ENCODE results near the gene WASL. TPM values are rescaled to one million over a fixed set of nuclear protein-coding genes. Genes with fewer than 3 reads are reported as not detected.

The WASL gene
- total RNA-seq, 1 donor from 2014 or later, result 38.2 TPM

GRCh38 chr7:123715198-123715597 is 33.6 kb downstream of the WASL start:
- peak overlapping the region; percentile 31 for H3K27ac Mint-ChIP-seq
- H3K36me3 Mint-ChIP-seq (ENCODE audit: insufficient read depth), result peaks cover 1% of the 10 kb centered on the region
- no peak for TF ChIP-seq CTCF (IDR thresholded peaks at IDR 0.05; ENCODE audit: unreplicated experiment)
- peaks cover 38% of the 10 kb centered on the region for H3K4me1 Mint-ChIP-seq (ENCODE audit: low read depth)
- H3K4me3 Mint-ChIP-seq (ENCODE audit: low read depth), result no peak overlapping the region
- H3K27me3 Mint-ChIP-seq, result no peaks in the 10 kb centered on the region
- no peaks in the 10 kb centered on the region for H3K9me3 Mint-ChIP-seq (ENCODE audit: low read depth)
- no peak for DNase-seq (ENCODE audit: low spot score, unreplicated experiment)

- peaks cover 36% of the 10 kb centered on the region for H3K4me1 Mint-ChIP-seq (ENCODE audit: low read depth)
- H3K27me3 Mint-ChIP-seq, result no peaks in the 10 kb centered on the region
- H3K9me3 Mint-ChIP-seq (ENCODE audit: low read depth), result no peaks in the 10 kb centered on the region
- no peak for DNase-seq (ENCODE audit: low spot score, unreplicated experiment)
- peaks cover 1% of the 10 kb centered on the region for H3K36me3 Mint-ChIP-seq (ENCODE audit: insufficient read depth)
- no peak overlapping the region for H3K4me3 Mint-ChIP-seq (ENCODE audit: low read depth)
- no peak for TF ChIP-seq CTCF (IDR thresholded peaks at IDR 0.05; ENCODE audit: unreplicated experiment)
- H3K27ac Mint-ChIP-seq, result peak overlapping the region; percentile 31
Observed at GRCh38 chr7:123714296-123715080, 34.3 kb downstream of the WASL start.

GRCh38 chr7:123712619-123713018 is 36.2 kb downstream of the WASL start:
- H3K4me3 Mint-ChIP-seq (ENCODE audit: low read depth), result no peak overlapping the region
- TF ChIP-seq CTCF (IDR thresholded peaks at IDR 0.05; ENCODE audit: unreplicated experiment), result no peak
- no peak overlapping the region for H3K27ac Mint-ChIP-seq
- DNase-seq (ENCODE audit: low spot score, unreplicated experiment), result no peak
- no peaks in the 10 kb centered on the region for H3K9me3 Mint-ChIP-seq (ENCODE audit: low read depth)
- peaks cover 8% of the 10 kb centered on the region for H3K36me3 Mint-ChIP-seq (ENCODE audit: insufficient read depth)
- H3K27me3 Mint-ChIP-seq, result no peaks in the 10 kb centered on the region
- peaks cover 37% of the 10 kb centered on the region for H3K4me1 Mint-ChIP-seq (ENCODE audit: low read depth)

GRCh38 chr7:123711832-123712293 is 36.9 kb downstream of the WASL start:
- TF ChIP-seq CTCF (IDR thresholded peaks at IDR 0.05; ENCODE audit: unreplicated experiment), result no peak
- peaks cover 37% of the 10 kb centered on the region for H3K4me1 Mint-ChIP-seq (ENCODE audit: low read depth)
- no peak overlapping the region for H3K4me3 Mint-ChIP-seq (ENCODE audit: low read depth)
- H3K27ac Mint-ChIP-seq, result no peak overlapping the region
- peaks cover 8% of the 10 kb centered on the region for H3K36me3 Mint-ChIP-seq (ENCODE audit: insufficient read depth)
- no peaks in the 10 kb centered on the region for H3K27me3 Mint-ChIP-seq
- DNase-seq (ENCODE audit: low spot score, unreplicated experiment), result no peak
- no peaks in the 10 kb centered on the region for H3K9me3 Mint-ChIP-seq (ENCODE audit: low read depth)

GRCh38 chr7:123710683-123711082 is 38.1 kb downstream of the WASL start:
- no peak for DNase-seq (ENCODE audit: low spot score, unreplicated experiment)
- no peaks in the 10 kb centered on the region for H3K9me3 Mint-ChIP-seq (ENCODE audit: low read depth)
- no peaks in the 10 kb centered on the region for H3K27me3 Mint-ChIP-seq
- no peak overlapping the region for H3K4me3 Mint-ChIP-seq (ENCODE audit: low read depth)
- no peak for TF ChIP-seq CTCF (IDR thresholded peaks at IDR 0.05; ENCODE audit: unreplicated experiment)
- H3K36me3 Mint-ChIP-seq (ENCODE audit: insufficient read depth), result peaks cover 8% of the 10 kb centered on the region
- H3K27ac Mint-ChIP-seq, result no peak overlapping the region
- H3K4me1 Mint-ChIP-seq (ENCODE audit: low read depth), result peaks cover 35% of the 10 kb centered on the region

Data from progenitor cell of endocrine pancreas (in vitro differentiated cells).